ENCODE data around the gene LHFPL3.

DNA sequence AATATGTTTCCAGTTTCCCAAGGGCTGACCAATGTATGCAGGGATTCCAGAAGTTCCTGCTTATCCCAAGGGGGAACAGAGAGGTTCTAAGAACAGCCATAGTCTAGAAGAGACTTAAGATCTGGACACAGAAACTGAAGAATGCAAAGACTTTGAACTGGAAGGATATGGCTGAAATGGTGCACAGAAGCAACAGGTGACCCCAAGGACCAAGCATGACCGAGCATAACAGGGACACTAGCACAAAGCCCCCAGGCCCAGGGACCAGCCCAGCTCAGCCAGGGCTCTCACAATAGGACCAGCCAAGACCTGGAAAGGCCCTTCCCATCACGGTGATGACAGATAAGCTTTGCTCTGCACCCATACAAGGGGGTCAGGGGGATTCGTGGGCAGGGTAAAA, 472.6 kb downstream of the LHFPL3 start:
- no peak for TF ChIP-seq CTCF (IDR thresholded peaks at IDR 0.05 in 2 of 3, conservative IDR thresholded peaks at IDR 0.05 in 1 of 3; ENCODE audit: borderline replicate concordance in 1 of 3, insufficient read depth in 1 of 3, low read depth in 2 of 3, low read length in 2 of 3)
- TF ChIP-seq POLR2A (IDR thresholded peaks at IDR 0.05; ENCODE audit: borderline replicate concordance, extremely low read depth, insufficient read depth, insufficient read length) = no peak
- no peak for TF ChIP-seq REST (IDR thresholded peaks at IDR 0.05; ENCODE audit: low read depth)
- TF ChIP-seq RAD21 (IDR thresholded peaks at IDR 0.05; ENCODE audit: low read depth) = no peak
- no peak for TF ChIP-seq SIN3A (IDR thresholded peaks at IDR 0.05; ENCODE audit: low read depth)
- TF ChIP-seq, protein P1, sequence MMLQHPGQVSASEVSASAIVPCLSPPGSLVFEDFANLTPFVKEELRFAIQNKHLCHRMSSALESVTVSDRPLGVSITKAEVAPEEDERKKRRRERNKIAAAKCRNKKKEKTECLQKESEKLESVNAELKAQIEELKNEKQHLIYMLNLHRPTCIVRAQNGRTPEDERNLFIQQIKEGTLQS (IDR thresholded peaks at IDR 0.05) = no peak
- no peak for TF ChIP-seq MAX (IDR thresholded peaks at IDR 0.05)
- TF ChIP-seq YY1 (IDR thresholded peaks at IDR 0.05; ENCODE audit: extremely low read depth, insufficient replicate concordance, low read depth, low read length) = no peak
- TF ChIP-seq EZH2 (IDR thresholded peaks at IDR 0.05) = no peak
